ENCODE results near the gene DHODH. TPM values are rescaled to one million over a fixed set of nuclear protein-coding genes. Genes with fewer than 3 reads are reported as not detected.
A peak's percentile ranks its signal among the peaks of the same experiment; 100 is the strongest.

DHODH gene
- total RNA-seq, 6 experiments from 2014 or later: 6.8 to 10.0 (median 8.8) TPM

GRCh38 chr16:72024862-72025382 is 16.4 kb downstream of the DHODH start:
- Mint-ChIP-seq H3K4me3 (no peak overlapping the region), H3K27me3 (ENCODE audit: insufficient read depth) (peaks cover 2% of the 10 kb centered on the region), H3K27ac (peak overlapping the region; percentile 32), H3K36me3 (ENCODE audit: low read depth) (peaks cover 8% of the 10 kb centered on the region), H3K4me1 (ENCODE audit: low read depth) (peaks cover 8% of the 10 kb centered on the region), H3K9me3 (no peaks in the 10 kb centered on the region)
- DNase-seq: no peak
- no peak for TF ChIP-seq CTCF (IDR thresholded peaks at IDR 0.05)

GRCh38 chr16:72025404-72026114 is 17.0 kb downstream of the DHODH start:
- no peaks in the 10 kb centered on the region for H3K9me3 Mint-ChIP-seq
- DNase-seq: no peak
- TF ChIP-seq CTCF (IDR thresholded peaks at IDR 0.05): no peak
- H3K27me3 Mint-ChIP-seq (ENCODE audit: insufficient read depth): peaks cover 2% of the 10 kb centered on the region
- no peak overlapping the region; the same call in 1 of the 2 replicates for H3K27ac Mint-ChIP-seq
- peaks cover 8% of the 10 kb centered on the region for H3K4me1 Mint-ChIP-seq (ENCODE audit: low read depth)
- H3K4me3 Mint-ChIP-seq: no peak overlapping the region
- H3K36me3 Mint-ChIP-seq (ENCODE audit: low read depth): peaks cover 8% of the 10 kb centered on the region

GRCh38 chr16:72027669-72028378 is 19.3 kb downstream of the DHODH start:
- TF ChIP-seq CTCF (IDR thresholded peaks at IDR 0.05): no peak
- Mint-ChIP-seq H3K27me3 (ENCODE audit: insufficient read depth) (peaks cover 2% of the 10 kb centered on the region), H3K4me3 (no peak overlapping the region), H3K9me3 (no peaks in the 10 kb centered on the region), H3K36me3 (ENCODE audit: low read depth) (peaks cover 8% of the 10 kb centered on the region), H3K27ac (no peak overlapping the region), H3K4me1 (ENCODE audit: low read depth) (peaks cover 8% of the 10 kb centered on the region)
- DNase-seq: no peak

- no peak overlapping the region for H3K27ac Mint-ChIP-seq
- peaks cover 8% of the 10 kb centered on the region for H3K36me3 Mint-ChIP-seq (ENCODE audit: low read depth)
Observed at GRCh38 chr16:72029567-72030271, 21.2 kb downstream of the DHODH start.

More at GRCh38 chr16:72029567-72030271, 21.2 kb downstream of the DHODH start:
- Mint-ChIP-seq H3K4me1 (ENCODE audit: low read depth) (peaks cover 7% of the 10 kb centered on the region), H3K4me3 (no peak overlapping the region), H3K27me3 (ENCODE audit: insufficient read depth) (peaks cover 2% of the 10 kb centered on the region), H3K9me3 (no peaks in the 10 kb centered on the region)
- DNase-seq: no peak
- TF ChIP-seq CTCF (IDR thresholded peaks at IDR 0.05): no peak

Data from HFFc6 (cell line).